Prostate gland (tissue), 2 donors: ENCODE measurements around the gene MPHOSPH6. TPM values are rescaled to one million over a fixed set of nuclear protein-coding genes. Genes with fewer than 3 reads are reported as not detected.

Source experiments
- DNase-seq: peaks from one replicate; pipeline ENCODE4 v3.0.0-alpha.2; 2019; ENCODE audit warnings: low spot score
- H3K27ac ChIP-seq, 2 donors: fragments of 200-600 bp; sonication (generic); 2 replicates each; pipeline ENCODE4 v1.5.1; 2017 to 2019
- H3K27me3 ChIP-seq: fragments of 200-600 bp; sonication (generic); replicated peaks from 2 replicates; pipeline ENCODE4 v1.5.1; 2019; ENCODE audit not compliant: insufficient read depth
- H3K36me3 ChIP-seq, 2 donors: fragments of 200-600 bp; sonication (generic); 1 replicate in 1 of 2; 2 replicates in 1 of 2; pipeline versions ENCODE4 v1.5.1 to v1.8.1; 2017 to 2019
- H3K4me1 ChIP-seq: fragments of 200-600 bp; sonication (generic); replicated peaks from 2 replicates; pipeline ENCODE4 v1.5.1; 2019
- H3K4me3 ChIP-seq, 2 donors: fragments of 200-600 bp; sonication (generic); 2 replicates each; pipeline ENCODE4 v1.5.1; 2017 to 2019
- H3K9me3 ChIP-seq: fragments of 200-600 bp; sonication (generic); 2 replicates; pipeline ENCODE4 v1.5.1; 2017
- POLR2A ChIP-seq: fragments of 450-650 bp; IDR thresholded peaks from one replicate; pipeline ENCODE4 v1.6.1; 2016; ENCODE audit warnings: antibody characterized with exemption, mild to moderate bottlenecking
- POLR2AphosphoS5 ChIP-seq: sonication (generic); formaldehyde crosslinking; IDR thresholded peaks from one replicate; pipeline ENCODE4 v1.6.1; 2017; ENCODE audit warnings: antibody characterized with exemption
- WGBS: methylation state at CpG from one replicate; pipeline ENCODE4 v1.1.5; 2018; 5-methylcytosine and 5-hydroxymethylcytosine counted together
- intact Hi-C: fragments of 100-400 bp; cut with DNase I; formaldehyde crosslinking; loops from one replicate; pipeline ENCODE4 v1.14.2; 2022
- total RNA-seq, 2 donors: library from RNA; depleted of rRNA; stranded (reverse); fragments of >200 nt; gene quantifications; one replicate each; pipeline ENCODE4 v1.1.0, GENCODE V29; 2016
- TF ChIP-seq, protein P1 (sequence below), 4 experiments: fragments of 200-600 bp in 2 of 4; fragments of 450-650 bp in 2 of 4; sonication (generic) in 2 of 4; IDR thresholded peaks; 1 replicate in 3 of 4; 2 replicates in 1 of 4; pipeline ENCODE4 v1.5.1; 2016 to 2019; ENCODE audit warnings: antibody characterized with exemption in 4 of 4, mild to moderate bottlenecking in 2 of 4, moderate library complexity in 2 of 4

The MPHOSPH6 gene
- total RNA-seq, 2 donors from 2014 or later, result 23.7 to 23.8 TPM

DNA sequence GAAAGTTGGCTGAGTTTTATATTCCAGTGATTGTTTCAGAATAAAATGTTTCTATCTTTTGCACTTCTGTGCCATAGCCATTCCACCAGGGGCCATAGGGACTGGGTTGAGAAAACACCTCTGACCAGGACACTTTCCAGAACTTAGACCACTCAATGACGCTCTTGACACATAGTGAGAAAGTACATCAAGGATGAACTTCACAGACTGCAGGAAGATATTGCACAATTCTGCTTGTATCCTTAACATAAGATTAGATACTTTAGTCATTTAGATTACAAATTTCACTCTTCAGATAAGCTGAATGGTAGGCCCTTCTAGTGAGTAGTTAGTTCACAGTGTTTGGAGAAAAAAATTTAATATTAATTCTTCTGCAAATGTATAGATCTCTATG, 13.0 kb upstream of the MPHOSPH6 start:
- no peak for DNase-seq
- intact Hi-C loops, result no loop called here
- Histone ChIP-seq H3K36me3 (no peaks in the 10 kb centered on the region), H3K4me1 (no peaks in the 10 kb centered on the region), H3K27me3 (no peaks in the 10 kb centered on the region), H3K27ac (no peak overlapping the region), H3K9me3 (no peaks in the 10 kb centered on the region), H3K4me3 (no peak overlapping the region)
- TF ChIP-seq, protein P1, sequence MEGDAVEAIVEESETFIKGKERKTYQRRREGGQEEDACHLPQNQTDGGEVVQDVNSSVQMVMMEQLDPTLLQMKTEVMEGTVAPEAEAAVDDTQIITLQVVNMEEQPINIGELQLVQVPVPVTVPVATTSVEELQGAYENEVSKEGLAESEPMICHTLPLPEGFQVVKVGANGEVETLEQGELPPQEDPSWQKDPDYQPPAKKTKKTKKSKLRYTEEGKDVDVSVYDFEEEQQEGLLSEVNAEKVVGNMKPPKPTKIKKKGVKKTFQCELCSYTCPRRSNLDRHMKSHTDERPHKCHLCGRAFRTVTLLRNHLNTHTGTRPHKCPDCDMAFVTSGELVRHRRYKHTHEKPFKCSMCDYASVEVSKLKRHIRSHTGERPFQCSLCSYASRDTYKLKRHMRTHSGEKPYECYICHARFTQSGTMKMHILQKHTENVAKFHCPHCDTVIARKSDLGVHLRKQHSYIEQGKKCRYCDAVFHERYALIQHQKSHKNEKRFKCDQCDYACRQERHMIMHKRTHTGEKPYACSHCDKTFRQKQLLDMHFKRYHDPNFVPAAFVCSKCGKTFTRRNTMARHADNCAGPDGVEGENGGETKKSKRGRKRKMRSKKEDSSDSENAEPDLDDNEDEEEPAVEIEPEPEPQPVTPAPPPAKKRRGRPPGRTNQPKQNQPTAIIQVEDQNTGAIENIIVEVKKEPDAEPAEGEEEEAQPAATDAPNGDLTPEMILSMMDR (IDR thresholded peaks at IDR 0.05), result no peak
- TF ChIP-seq POLR2A (no peak), POLR2AphosphoS5 (no peak)
- WGBS, result 84% methylated on average over 1 of the region's 1 CpG

DNA sequence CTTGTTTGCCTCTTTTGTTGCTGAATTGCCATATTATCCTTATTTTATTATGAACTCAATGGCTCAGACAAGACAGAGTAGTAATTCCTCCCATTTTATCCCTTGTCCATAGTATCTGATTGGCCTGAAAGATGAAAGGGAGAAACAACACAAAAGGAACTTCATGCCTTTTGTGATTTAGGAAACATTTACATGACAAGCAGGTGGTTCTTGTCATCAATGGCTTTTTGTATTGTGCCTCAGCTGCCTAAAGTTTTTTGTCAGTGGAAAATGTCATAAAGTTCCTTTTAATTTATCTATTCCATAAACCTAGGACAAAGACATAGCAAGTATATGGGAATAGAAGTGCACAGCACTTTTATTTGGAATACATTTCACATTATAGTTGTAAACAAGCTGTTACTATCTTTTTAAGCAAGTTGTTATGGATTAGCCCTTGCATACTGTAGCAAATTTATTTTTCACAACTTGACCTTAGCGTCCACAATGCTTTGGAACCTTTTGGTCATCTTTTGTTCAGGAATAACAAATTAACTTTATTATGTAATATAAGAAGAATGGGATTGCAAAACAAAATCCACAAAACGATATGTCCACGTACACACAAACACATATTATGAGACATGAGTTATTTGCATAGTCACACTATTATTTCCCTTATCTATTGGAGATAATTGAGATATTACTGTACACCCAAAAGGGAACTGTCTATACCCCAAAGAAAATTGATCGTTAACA, 12.4 kb upstream of the MPHOSPH6 start:
- TF ChIP-seq POLR2A (no peak), POLR2AphosphoS5 (no peak)
- TF ChIP-seq, protein P1 (IDR thresholded peaks at IDR 0.05), result no peak
- no peaks in the 10 kb centered on the region for H3K4me1 ChIP-seq
- H3K4me3 ChIP-seq, result no peak overlapping the region
- intact Hi-C loops, result no loop called here
- no peak for DNase-seq
- no peak overlapping the region for H3K27ac ChIP-seq
- WGBS, result 30% methylated on average over 4 of the region's 4 CpGs
- no peaks in the 10 kb centered on the region for H3K9me3 ChIP-seq
- no peaks in the 10 kb centered on the region for H3K36me3 ChIP-seq
- no peaks in the 10 kb centered on the region for H3K27me3 ChIP-seq

DNA sequence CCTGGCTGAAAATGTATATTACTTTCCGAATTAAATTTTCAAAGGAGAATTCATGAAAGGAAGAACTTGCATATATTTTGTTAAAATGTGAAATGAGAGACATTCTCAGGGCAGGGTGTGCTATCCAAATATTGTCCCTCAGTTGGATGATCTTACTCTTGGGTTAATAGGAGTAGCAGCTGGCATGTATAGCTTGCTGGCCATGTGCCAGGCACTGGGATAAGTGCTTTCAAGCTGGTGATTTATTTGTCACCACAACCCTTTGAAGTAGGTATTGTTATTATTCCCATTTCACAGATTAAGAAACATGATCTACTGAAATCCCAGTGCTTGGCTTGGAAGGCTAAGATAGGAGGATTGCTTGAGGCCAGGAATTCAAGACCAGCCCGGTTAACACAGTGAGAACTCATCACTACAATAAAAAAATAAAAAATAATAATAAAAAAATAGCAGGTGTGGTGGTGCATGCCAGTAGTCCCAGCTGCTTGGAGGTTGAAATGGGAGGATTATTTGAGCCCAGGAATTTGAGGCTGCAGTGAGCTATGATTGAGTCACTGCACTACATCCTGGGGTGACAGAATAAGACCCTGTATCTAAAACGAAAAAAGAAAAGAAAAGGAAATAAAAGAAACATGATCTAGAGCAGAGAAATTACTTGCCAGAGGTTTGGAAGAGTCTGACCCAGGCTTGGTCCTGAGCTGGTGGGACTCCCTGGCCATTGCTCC, 11.6 kb upstream of the MPHOSPH6 start:
- Histone ChIP-seq H3K4me1 (no peaks in the 10 kb centered on the region), H3K27me3 (no peaks in the 10 kb centered on the region), H3K27ac (no peak overlapping the region), H3K4me3 (no peak overlapping the region), H3K36me3 (no peaks in the 10 kb centered on the region), H3K9me3 (no peaks in the 10 kb centered on the region)
- intact Hi-C loops, result no loop called here
- no peak for DNase-seq
- no peak for TF ChIP-seq POLR2A
- no peak for TF ChIP-seq POLR2AphosphoS5
- WGBS, result 36% methylated on average over 3 of the region's 3 CpGs

DNA sequence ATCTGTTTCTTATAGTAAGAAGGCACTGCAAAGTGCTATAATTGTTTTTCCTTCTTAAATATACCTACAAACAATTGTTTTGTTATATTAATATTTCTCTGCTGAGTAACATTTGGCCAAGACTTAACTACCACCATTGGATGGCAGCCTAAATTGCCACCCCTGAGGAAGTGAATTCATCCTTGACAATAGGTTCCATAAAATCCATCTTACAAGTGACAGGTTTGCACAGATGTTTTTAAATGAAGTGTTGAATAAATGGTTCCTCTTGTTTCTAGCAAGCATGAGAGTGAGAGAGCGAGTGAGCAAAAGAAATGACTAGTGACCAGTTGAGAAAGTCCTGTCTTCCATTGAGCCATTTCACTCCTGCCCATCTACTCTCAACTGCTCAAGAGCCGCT, 8.3 kb upstream of the MPHOSPH6 start:
- H3K4me1 ChIP-seq, result no peaks in the 10 kb centered on the region
- 84% methylated on average over 2 of the region's 2 CpGs for WGBS
- TF ChIP-seq POLR2A, result no peak
- TF ChIP-seq, protein P1 (IDR thresholded peaks at IDR 0.05), result no peak
- no peak for TF ChIP-seq POLR2AphosphoS5
- H3K27me3 ChIP-seq, result no peaks in the 10 kb centered on the region
- no peaks in the 10 kb centered on the region for H3K9me3 ChIP-seq
- intact Hi-C loops, result no loop called here
- H3K36me3 ChIP-seq, result no peaks in the 10 kb centered on the region
- no peak overlapping the region for H3K4me3 ChIP-seq
- DNase-seq, result no peak
- no peak overlapping the region for H3K27ac ChIP-seq

DNA sequence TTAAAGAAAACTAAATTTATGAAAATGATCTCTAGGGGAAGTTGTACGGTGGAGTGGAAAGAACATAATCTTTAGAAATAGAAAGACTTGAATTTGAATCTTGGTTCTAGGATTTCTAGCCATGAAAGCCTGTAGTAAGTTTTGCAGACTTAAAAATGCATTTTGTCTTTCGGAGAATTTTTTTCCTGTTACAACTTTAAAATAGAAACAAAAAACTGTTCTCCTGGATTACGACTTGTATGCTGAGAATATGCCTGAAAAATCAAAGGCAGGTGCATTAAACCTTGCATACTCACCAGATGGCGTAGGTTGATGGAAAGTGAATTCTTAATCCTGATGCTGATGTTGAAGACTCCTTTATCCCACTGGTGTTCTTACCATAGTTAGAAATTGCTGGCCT, 7.5 kb upstream of the MPHOSPH6 start:
- Histone ChIP-seq H3K9me3 (no peaks in the 10 kb centered on the region), H3K36me3 (no peaks in the 10 kb centered on the region), H3K27me3 (no peaks in the 10 kb centered on the region), H3K4me1 (no peaks in the 10 kb centered on the region), H3K4me3 (no peak overlapping the region), H3K27ac (no peak overlapping the region)
- intact Hi-C loops, result no loop called here
- TF ChIP-seq POLR2A, result no peak
- TF ChIP-seq, protein P1 (IDR thresholded peaks at IDR 0.05), result no peak
- TF ChIP-seq POLR2AphosphoS5, result no peak
- 89% methylated on average over 4 of the region's 4 CpGs for WGBS
- no peak for DNase-seq
